WTC11 (cell line): ENCODE measurements around the gene MZT1.

Source experiments
- CREB1 ChIP-seq: sonication (generic); formaldehyde crosslinking; IDR thresholded peaks from 2 replicates; pipeline ENCODE4 v1.8.0; 2023; ENCODE audit warnings: mild to moderate bottlenecking, missing genetic modification reagents
- SOX15 ChIP-seq: fragments of 250-450 bp; sonication (Bioruptor Pico); IDR thresholded peaks from 2 replicates; pipeline ENCODE4 v1.9.0; 2021; ENCODE audit warnings: mild to moderate bottlenecking
- TF ChIP-seq, protein P1 (sequence below): sonication (generic); formaldehyde crosslinking; conservative IDR thresholded peaks from 2 replicates; pipeline ENCODE4 v1.8.1; 2023; ENCODE audit warnings: mild to moderate bottlenecking, low read depth, missing genetic modification reagents, moderate library complexity
- TF ChIP-seq, protein P2 (sequence below): fragments of 200-600 bp; IDR thresholded peaks from 2 replicates; pipeline ENCODE4 v1.8.0; 2022; ENCODE audit warnings: antibody characterized with exemption
- TF ChIP-seq, protein P3 (sequence below): sonication (generic); formaldehyde crosslinking; IDR thresholded peaks from 2 replicates; pipeline ENCODE4 v1.8.1; 2022; ENCODE audit warnings: low read depth, missing genetic modification reagents, borderline replicate concordance

DNA sequence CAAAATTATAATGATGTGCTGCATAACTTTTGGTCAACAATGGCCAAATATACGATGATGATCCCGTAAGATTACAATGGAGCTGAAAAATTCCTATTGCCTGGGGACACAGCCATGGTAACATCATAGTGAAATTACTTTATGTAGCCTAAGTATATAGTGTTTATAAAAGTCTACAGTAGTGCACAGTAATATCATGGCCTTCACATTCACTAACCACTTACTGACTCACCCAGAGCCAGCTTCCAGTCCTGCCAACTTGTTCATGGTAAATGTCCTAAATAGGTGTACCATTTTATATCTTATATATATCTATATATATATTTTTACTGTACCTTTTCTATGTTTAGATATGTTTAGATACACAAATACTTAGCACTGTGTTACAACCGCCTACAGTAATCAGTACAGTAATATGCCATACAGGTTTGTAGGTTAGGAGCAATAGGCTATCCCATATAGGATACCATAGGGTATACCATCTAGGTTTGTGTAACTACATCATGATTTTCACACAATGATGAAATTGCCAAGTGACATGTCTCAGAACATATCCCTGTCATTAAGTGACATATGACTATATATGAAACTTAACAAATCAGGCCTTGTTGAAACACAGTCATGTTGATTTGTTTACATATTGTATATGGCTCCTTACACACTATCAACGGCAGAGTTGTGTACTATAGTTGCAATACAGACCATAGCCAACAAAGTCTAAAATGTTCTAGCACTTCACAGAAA lies 30.5 kb upstream of the MZT1 start:
- TF ChIP-seq, protein P1, sequence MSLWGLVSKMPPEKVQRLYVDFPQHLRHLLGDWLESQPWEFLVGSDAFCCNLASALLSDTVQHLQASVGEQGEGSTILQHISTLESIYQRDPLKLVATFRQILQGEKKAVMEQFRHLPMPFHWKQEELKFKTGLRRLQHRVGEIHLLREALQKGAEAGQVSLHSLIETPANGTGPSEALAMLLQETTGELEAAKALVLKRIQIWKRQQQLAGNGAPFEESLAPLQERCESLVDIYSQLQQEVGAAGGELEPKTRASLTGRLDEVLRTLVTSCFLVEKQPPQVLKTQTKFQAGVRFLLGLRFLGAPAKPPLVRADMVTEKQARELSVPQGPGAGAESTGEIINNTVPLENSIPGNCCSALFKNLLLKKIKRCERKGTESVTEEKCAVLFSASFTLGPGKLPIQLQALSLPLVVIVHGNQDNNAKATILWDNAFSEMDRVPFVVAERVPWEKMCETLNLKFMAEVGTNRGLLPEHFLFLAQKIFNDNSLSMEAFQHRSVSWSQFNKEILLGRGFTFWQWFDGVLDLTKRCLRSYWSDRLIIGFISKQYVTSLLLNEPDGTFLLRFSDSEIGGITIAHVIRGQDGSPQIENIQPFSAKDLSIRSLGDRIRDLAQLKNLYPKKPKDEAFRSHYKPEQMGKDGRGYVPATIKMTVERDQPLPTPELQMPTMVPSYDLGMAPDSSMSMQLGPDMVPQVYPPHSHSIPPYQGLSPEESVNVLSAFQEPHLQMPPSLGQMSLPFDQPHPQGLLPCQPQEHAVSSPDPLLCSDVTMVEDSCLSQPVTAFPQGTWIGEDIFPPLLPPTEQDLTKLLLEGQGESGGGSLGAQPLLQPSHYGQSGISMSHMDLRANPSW (CRISPR knock-in tag) = no peak
- TF ChIP-seq, protein P2, sequence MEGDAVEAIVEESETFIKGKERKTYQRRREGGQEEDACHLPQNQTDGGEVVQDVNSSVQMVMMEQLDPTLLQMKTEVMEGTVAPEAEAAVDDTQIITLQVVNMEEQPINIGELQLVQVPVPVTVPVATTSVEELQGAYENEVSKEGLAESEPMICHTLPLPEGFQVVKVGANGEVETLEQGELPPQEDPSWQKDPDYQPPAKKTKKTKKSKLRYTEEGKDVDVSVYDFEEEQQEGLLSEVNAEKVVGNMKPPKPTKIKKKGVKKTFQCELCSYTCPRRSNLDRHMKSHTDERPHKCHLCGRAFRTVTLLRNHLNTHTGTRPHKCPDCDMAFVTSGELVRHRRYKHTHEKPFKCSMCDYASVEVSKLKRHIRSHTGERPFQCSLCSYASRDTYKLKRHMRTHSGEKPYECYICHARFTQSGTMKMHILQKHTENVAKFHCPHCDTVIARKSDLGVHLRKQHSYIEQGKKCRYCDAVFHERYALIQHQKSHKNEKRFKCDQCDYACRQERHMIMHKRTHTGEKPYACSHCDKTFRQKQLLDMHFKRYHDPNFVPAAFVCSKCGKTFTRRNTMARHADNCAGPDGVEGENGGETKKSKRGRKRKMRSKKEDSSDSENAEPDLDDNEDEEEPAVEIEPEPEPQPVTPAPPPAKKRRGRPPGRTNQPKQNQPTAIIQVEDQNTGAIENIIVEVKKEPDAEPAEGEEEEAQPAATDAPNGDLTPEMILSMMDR = no peak
- TF ChIP-seq SOX15 (CRISPR knock-in tag) (no peak), CREB1 (CRISPR knock-in tag) (no peak)
- TF ChIP-seq, protein P3, sequence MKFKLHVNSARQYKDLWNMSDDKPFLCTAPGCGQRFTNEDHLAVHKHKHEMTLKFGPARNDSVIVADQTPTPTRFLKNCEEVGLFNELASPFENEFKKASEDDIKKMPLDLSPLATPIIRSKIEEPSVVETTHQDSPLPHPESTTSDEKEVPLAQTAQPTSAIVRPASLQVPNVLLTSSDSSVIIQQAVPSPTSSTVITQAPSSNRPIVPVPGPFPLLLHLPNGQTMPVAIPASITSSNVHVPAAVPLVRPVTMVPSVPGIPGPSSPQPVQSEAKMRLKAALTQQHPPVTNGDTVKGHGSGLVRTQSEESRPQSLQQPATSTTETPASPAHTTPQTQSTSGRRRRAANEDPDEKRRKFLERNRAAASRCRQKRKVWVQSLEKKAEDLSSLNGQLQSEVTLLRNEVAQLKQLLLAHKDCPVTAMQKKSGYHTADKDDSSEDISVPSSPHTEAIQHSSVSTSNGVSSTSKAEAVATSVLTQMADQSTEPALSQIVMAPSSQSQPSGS (CRISPR knock-in tag) = no peak
